GM12874 (cell line): ENCODE measurements around the gene RGS4.

Experiments used
- CTCF ChIP-seq: IDR thresholded peaks from 2 replicates; pipeline ENCODE4 v1.5.1; 2011; ENCODE audit warnings: low read depth, mild to moderate bottlenecking, control low read depth, low read length, moderate library complexity; ENCODE audit not compliant: insufficient read depth

The RGS4 gene

DNA sequence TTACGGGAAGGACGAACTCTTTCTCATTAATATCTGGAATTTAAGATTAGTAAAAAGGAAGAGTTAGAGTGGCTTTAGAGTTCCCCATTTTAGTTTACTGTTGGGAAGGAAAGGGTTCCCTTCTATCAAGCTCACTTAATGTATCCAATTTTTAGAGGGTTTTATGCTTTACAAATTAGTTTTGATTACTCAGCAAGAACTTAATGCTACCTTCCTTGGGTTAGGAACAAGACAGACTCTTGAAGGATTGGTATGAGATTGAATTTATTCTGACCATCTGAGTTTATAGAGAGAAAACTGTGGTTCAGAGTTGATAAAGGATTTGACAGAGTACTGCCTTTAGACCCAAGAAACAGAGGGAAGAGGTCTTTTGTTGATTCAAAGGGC is 29.5 kb upstream of the RGS4 start:
- TF ChIP-seq CTCF = no peak

DNA sequence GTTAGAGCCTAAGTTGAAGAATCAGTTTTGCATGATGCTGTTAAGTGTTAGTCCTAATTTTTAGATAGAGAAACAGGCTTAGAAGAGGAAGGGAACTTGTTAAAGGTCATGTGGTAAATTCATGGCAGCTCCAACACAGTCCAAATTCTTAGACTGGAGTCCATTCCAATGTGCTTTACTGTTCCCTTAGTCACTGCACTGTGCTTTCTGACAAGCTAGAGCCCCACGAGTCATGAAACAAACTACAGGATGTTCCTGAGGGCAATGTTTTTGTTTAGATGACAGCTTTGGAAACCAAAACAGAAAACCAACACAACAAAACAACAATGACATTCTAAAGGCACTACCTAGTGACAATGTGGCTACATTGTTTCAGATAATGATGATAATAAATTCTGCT is 23.1 kb upstream of the RGS4 start:
- no peak for TF ChIP-seq CTCF

GRCh38 chr1:163047951-163048659 is 21.1 kb upstream of the RGS4 start:
- no peak for TF ChIP-seq CTCF

- no peak for TF ChIP-seq CTCF
These were observed 20.3 kb upstream of the RGS4 start for GRCh38 chr1:163048869-163049268.

DNA sequence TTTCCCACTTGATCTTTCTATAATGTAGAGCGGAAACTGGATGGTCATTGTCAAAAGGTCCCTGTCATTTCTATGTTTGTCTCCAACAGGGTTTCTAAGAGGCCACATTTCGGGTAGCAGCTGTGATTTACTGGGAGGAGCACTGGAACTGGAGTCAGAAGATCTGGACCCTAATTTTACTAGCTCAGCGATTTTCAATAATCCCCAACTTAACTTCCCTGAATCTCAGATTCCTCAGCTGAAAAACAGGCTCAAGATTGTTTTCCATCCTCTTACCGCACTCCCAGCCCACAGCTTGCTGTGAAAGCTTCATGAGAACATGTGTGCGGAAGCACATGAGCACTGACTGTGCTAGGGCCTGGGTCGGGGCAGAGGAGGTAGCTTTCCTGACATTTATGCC is 19.9 kb upstream of the RGS4 start:
- TF ChIP-seq CTCF = no peak

DNA sequence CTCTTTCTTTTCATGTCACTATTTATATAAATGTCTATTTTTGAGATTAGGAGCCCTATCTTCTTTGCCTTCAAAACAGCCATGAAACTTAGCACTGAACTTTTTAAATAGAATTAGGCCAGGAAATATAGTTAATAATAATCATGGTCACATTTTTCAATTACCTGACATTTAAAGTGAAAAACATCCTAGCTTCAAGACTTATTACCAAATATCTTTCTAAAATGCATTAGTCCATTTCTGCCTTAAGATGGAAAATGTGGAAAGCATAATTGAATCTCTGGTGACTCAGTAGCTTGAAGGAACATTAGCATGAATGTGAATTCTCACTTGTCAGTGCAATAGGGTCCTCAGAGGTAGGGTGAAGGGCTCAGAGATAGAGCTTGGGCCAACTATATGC is 18.7 kb upstream of the RGS4 start:
- TF ChIP-seq CTCF = no peak

DNA sequence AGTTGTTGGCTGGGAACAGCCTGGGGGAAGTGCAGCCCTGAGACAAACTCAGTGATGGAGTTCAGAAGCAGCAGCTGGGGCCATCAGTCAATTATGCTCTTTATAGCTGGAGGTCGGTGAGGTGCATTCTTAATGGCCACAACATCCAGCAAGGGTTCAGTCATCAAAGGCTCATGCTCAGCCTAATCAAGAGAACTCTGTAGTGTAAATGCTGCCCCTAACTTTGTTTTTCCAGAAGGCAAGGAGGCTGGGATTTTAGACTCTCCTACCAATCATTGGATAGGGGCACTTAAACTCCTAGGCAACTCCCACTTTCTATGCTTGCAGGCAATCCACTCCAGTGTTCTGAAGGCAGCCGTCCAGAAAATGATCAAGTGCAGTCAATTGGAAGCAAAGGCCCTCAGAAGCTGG is 15.0 kb upstream of the RGS4 start:
- no peak for TF ChIP-seq CTCF
